K562 (cell line): ENCODE measurements around the gene MGAT5.

ENCODE experiments used
- FOXA1 ChIP-seq: fragments of 450-650 bp; IDR thresholded peaks from 2 replicates; pipeline ENCODE4 v1.6.1; 2016; ENCODE audit warnings: mild to moderate bottlenecking, borderline replicate concordance
- HNRNPK ChIP-seq: fragments of 200-400 bp; formaldehyde crosslinking; IDR thresholded peaks from one replicate; pipeline ENCODE4 v1.6.1; 2018; ENCODE audit warnings: mild to moderate bottlenecking, low read depth, low read length; ENCODE audit not compliant: poor library complexity, severe bottlenecking
- MAFF ChIP-seq: IDR thresholded peaks from 2 replicates; pipeline ENCODE4 v1.6.1; 2012; ENCODE audit warnings: low read length, improper control_type of control experiment
- MEF2A ChIP-seq: IDR thresholded peaks from 2 replicates; pipeline ENCODE4 v1.6.1; 2011; ENCODE audit warnings: low read depth, mild to moderate bottlenecking, low read length, moderate library complexity; ENCODE audit not compliant: control insufficient read depth
- MTA2 ChIP-seq: fragments of 450-650 bp; IDR thresholded peaks from 2 replicates; pipeline ENCODE4 v1.6.1; 2016; ENCODE audit warnings: low read depth
- NRF1 ChIP-seq, 2 experiments: fragments of 450-650 bp; IDR thresholded peaks in 1 of 2; conservative IDR thresholded peaks in 1 of 2; 2 replicates each; pipeline ENCODE4 v1.6.1; 2014; ENCODE audit warnings: mild to moderate bottlenecking in 2 of 2
- POLR2AphosphoS5 ChIP-seq: IDR thresholded peaks from 2 replicates; pipeline ENCODE4 v1.6.1; 2011; ENCODE audit warnings: mild to moderate bottlenecking, low read depth, low read length, moderate library complexity; ENCODE audit not compliant: control insufficient read depth, insufficient read depth
- SP2 ChIP-seq: IDR thresholded peaks from 2 replicates; pipeline ENCODE4 v1.6.1; 2011; ENCODE audit warnings: mild to moderate bottlenecking, low read depth, low read length, moderate library complexity; ENCODE audit not compliant: poor library complexity, severe bottlenecking; ENCODE audit errors: extremely low read depth
- TOE1 ChIP-seq, 2 experiments: fragments of 450-650 bp in 1 of 2; sonication (generic) in 1 of 2; formaldehyde crosslinking in 1 of 2; IDR thresholded peaks; 2 replicates each; pipeline versions ENCODE4 v1.7.1 to v1.8.0; 2016 to 2022; ENCODE audit warnings: borderline replicate concordance in 2 of 2, mild to moderate bottlenecking in 2 of 2, antibody characterized with exemption in 1 of 2, inconsistent platforms in 1 of 2, low read depth in 1 of 2, missing genetic modification reagents in 1 of 2, moderate library complexity in 1 of 2
- TSC22D4 ChIP-seq: fragments of 450-650 bp; IDR thresholded peaks from 2 replicates; pipeline ENCODE4 v1.6.1; 2016; ENCODE audit warnings: missing genetic modification characterization, missing biosample characterization, control low read depth
- YY1 ChIP-seq, 3 experiments: IDR thresholded peaks; 2 replicates each; pipeline ENCODE4 v1.6.1; 2011; ENCODE audit warnings: low read length in 2 of 3, mild to moderate bottlenecking in 2 of 3, moderate library complexity in 2 of 3, borderline replicate concordance in 1 of 3, control low read depth in 1 of 3, low read depth in 1 of 3; ENCODE audit not compliant: insufficient read depth in 3 of 3, insufficient replicate concordance in 2 of 3, control insufficient read depth in 1 of 3, insufficient read length in 1 of 3; ENCODE audit errors: extremely low read depth in 1 of 3
- TF ChIP-seq, protein P1 (sequence below), 3 experiments: IDR thresholded peaks in 2 of 3; conservative IDR thresholded peaks in 1 of 3; 2 replicates each; pipeline ENCODE4 v1.5.1; 2011 to 2012; ENCODE audit warnings: low read length in 3 of 3, mild to moderate bottlenecking in 3 of 3, control low read depth in 2 of 3, improper control_type of control experiment in 1 of 3, inconsistent platforms in 1 of 3, low read depth in 1 of 3, mixed read lengths in 1 of 3, moderate library complexity in 1 of 3; ENCODE audit not compliant: insufficient read depth in 2 of 3
- TF ChIP-seq, protein P2 (sequence below): sonication (generic); formaldehyde crosslinking; IDR thresholded peaks from 2 replicates; pipeline ENCODE4 v1.8.0; 2023; ENCODE audit warnings: mild to moderate bottlenecking, missing genetic modification reagents
- TF ChIP-seq, protein P3 (sequence below): fragments of 250-450 bp; sonication (Bioruptor Pico); IDR thresholded peaks from 2 replicates; pipeline ENCODE4 v1.5.0; 2020; ENCODE audit warnings: mild to moderate bottlenecking, borderline replicate concordance

DNA sequence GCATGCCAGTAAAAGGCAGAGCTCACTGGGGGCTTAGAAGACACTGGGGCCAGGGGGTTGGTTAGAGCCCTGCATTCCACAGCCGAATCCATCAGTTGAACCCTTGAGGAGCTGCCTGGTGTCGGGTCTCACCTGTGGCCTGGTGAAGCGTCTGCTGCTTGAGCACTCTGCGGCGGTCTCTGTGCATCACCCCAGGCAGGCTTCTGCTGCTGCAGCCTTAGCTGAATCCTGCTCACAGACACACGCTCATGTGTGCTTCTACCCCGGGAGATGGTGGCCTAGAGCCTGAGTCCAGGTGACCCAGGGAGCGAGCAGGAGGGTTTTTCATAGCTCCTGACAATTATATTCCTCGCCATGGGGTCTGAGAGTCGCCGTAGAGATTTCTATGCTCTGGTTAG lies 192.1 kb downstream of the MGAT5 start:
- TF ChIP-seq TOE1 (IDR thresholded peaks at IDR 0.05; ENCODE audit: borderline replicate concordance) (no peak), TOE1 (CRISPR knock-in tag; IDR thresholded peaks at IDR 0.05; ENCODE audit: borderline replicate concordance, low read depth) (no peak), TSC22D4 (no peak), MEF2A (no peak), SP2 (no peak), MTA2 (no peak), POLR2AphosphoS5 (no peak), HNRNPK (no peak), YY1 (IDR thresholded peaks at IDR 0.05; ENCODE audit: borderline replicate concordance in 1 of 3, control insufficient read depth in 1 of 3, extremely low read depth in 1 of 3, insufficient read depth in 3 of 3, insufficient read length in 1 of 3, insufficient replicate concordance in 2 of 3, low read depth in 1 of 3, low read length in 2 of 3) (no peak), NRF1 (conservative IDR thresholded peaks at IDR 0.05 in 1 of 2, IDR thresholded peaks at IDR 0.05 in 1 of 2) (no peak), FOXA1 (no peak), MAFF (no peak)
- TF ChIP-seq, protein P1, sequence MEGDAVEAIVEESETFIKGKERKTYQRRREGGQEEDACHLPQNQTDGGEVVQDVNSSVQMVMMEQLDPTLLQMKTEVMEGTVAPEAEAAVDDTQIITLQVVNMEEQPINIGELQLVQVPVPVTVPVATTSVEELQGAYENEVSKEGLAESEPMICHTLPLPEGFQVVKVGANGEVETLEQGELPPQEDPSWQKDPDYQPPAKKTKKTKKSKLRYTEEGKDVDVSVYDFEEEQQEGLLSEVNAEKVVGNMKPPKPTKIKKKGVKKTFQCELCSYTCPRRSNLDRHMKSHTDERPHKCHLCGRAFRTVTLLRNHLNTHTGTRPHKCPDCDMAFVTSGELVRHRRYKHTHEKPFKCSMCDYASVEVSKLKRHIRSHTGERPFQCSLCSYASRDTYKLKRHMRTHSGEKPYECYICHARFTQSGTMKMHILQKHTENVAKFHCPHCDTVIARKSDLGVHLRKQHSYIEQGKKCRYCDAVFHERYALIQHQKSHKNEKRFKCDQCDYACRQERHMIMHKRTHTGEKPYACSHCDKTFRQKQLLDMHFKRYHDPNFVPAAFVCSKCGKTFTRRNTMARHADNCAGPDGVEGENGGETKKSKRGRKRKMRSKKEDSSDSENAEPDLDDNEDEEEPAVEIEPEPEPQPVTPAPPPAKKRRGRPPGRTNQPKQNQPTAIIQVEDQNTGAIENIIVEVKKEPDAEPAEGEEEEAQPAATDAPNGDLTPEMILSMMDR (IDR thresholded peaks at IDR 0.05 in 2 of 3, conservative IDR thresholded peaks at IDR 0.05 in 1 of 3; ENCODE audit: insufficient read depth in 2 of 3, low read depth in 1 of 3, low read length in 3 of 3): no peak
- TF ChIP-seq, protein P2, sequence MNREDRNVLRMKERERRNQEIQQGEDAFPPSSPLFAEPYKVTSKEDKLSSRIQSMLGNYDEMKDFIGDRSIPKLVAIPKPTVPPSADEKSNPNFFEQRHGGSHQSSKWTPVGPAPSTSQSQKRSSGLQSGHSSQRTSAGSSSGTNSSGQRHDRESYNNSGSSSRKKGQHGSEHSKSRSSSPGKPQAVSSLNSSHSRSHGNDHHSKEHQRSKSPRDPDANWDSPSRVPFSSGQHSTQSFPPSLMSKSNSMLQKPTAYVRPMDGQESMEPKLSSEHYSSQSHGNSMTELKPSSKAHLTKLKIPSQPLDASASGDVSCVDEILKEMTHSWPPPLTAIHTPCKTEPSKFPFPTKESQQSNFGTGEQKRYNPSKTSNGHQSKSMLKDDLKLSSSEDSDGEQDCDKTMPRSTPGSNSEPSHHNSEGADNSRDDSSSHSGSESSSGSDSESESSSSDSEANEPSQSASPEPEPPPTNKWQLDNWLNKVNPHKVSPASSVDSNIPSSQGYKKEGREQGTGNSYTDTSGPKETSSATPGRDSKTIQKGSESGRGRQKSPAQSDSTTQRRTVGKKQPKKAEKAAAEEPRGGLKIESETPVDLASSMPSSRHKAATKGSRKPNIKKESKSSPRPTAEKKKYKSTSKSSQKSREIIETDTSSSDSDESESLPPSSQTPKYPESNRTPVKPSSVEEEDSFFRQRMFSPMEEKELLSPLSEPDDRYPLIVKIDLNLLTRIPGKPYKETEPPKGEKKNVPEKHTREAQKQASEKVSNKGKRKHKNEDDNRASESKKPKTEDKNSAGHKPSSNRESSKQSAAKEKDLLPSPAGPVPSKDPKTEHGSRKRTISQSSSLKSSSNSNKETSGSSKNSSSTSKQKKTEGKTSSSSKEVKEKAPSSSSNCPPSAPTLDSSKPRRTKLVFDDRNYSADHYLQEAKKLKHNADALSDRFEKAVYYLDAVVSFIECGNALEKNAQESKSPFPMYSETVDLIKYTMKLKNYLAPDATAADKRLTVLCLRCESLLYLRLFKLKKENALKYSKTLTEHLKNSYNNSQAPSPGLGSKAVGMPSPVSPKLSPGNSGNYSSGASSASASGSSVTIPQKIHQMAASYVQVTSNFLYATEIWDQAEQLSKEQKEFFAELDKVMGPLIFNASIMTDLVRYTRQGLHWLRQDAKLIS (CRISPR knock-in tag): no peak
- TF ChIP-seq, protein P3, sequence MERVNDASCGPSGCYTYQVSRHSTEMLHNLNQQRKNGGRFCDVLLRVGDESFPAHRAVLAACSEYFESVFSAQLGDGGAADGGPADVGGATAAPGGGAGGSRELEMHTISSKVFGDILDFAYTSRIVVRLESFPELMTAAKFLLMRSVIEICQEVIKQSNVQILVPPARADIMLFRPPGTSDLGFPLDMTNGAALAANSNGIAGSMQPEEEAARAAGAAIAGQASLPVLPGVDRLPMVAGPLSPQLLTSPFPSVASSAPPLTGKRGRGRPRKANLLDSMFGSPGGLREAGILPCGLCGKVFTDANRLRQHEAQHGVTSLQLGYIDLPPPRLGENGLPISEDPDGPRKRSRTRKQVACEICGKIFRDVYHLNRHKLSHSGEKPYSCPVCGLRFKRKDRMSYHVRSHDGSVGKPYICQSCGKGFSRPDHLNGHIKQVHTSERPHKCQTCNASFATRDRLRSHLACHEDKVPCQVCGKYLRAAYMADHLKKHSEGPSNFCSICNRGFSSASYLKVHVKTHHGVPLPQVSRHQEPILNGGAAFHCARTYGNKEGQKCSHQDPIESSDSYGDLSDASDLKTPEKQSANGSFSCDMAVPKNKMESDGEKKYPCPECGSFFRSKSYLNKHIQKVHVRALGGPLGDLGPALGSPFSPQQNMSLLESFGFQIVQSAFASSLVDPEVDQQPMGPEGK (CRISPR knock-in tag): no peak
